Measurements from ENCODE around the gene KAT5.

DNA sequence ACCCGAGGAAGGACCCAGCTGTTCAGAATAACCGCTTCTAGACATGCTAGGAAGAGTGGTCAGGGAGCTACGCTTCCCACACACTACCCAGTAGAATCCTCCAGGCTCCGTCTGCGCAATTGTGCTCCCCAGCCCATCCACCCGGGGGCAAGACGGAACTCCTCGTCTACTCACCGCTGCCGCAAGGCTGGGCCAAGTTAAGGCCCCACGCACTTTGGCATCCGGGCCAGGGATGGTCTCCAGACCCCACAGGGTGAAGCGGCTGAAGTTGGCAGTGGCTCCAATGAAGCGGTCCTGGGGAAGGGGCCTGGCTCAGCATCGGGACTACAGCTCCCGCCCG is 7.8 kb downstream of the KAT5 start:
- TF ChIP-seq POLR2A (IDR thresholded peaks at IDR 0.05): no peak
- TF ChIP-seq CTCF (IDR thresholded peaks at IDR 0.05): no peak
